CD4-positive, CD25-positive, alpha-beta regulatory T cell (primary cell): Measurements from ENCODE around the gene IL6R. TPM values are rescaled to one million over a fixed set of nuclear protein-coding genes. Genes with fewer than 3 reads are reported as not detected.

Experiments
- ATAC-seq, 2 donors: fragments of 150-1000 bp; cut with Tn5 transposase; one replicate each; pipeline ENCODE4 v1.10.0; 2021; ENCODE audit warnings: low read depth in 2 of 2, moderate number of reproducible peaks in 2 of 2, moderate library complexity in 1 of 2
- DNase-seq, 3 donors: peaks; one replicate each; pipeline versions ENCODE4 v3.0.0 to v3.0.0-alpha.2; 2012 to 2022; ENCODE audit warnings: mixed read lengths in 1 of 3
- H3K27ac ChIP-seq: one replicate; pipeline ENCODE4 v1.7.0; 2013; ENCODE audit warnings: mild to moderate bottlenecking, low read length; ENCODE audit not compliant: insufficient read depth, poor library complexity, severe bottlenecking
- H3K27me3 ChIP-seq: one replicate; pipeline ENCODE4 v1.7.0; 2013; ENCODE audit warnings: low read length; ENCODE audit not compliant: control insufficient read depth, insufficient read depth
- H3K36me3 ChIP-seq: one replicate; pipeline ENCODE4 v1.7.0; 2013; ENCODE audit warnings: mild to moderate bottlenecking, low read length, moderate library complexity; ENCODE audit not compliant: control insufficient read depth, insufficient read depth
- H3K4me1 ChIP-seq: 2 replicates; pipeline ENCODE4 v1.7.0; 2013; ENCODE audit warnings: mild to moderate bottlenecking, low read length; ENCODE audit not compliant: insufficient read depth, control insufficient read depth, poor library complexity, severe bottlenecking
- H3K4me3 ChIP-seq: one replicate; pipeline ENCODE4 v1.7.0; 2013; ENCODE audit warnings: low read depth, mild to moderate bottlenecking, low read length, moderate library complexity
- H3K9me3 ChIP-seq, 2 experiments: 1 replicate in 1 of 2; 2 replicates in 1 of 2; pipeline ENCODE4 v1.7.0; 2013; ENCODE audit warnings: low read length in 2 of 2, mild to moderate bottlenecking in 1 of 2, moderate library complexity in 1 of 2; ENCODE audit not compliant: control insufficient read depth in 2 of 2
- H3K27ac Mint-ChIP-seq, 3 donors: one replicate each; pipeline ENCODE4 v1.8.0; 2020 to 2022; ENCODE audit warnings: mild to moderate bottlenecking in 3 of 3, mixed read lengths in 3 of 3, moderate library complexity in 2 of 3
- H3K27me3 Mint-ChIP-seq: one replicate; pipeline ENCODE4 v1.8.0; 2022; ENCODE audit warnings: mild to moderate bottlenecking, mixed read lengths
- H3K36me3 Mint-ChIP-seq: one replicate; pipeline ENCODE4 v1.8.0; 2020; ENCODE audit warnings: mixed read lengths
- H3K4me1 Mint-ChIP-seq, 4 donors: one replicate each; pipeline ENCODE4 v1.8.0; 2020 to 2022; ENCODE audit warnings: mixed read lengths in 4 of 4, mild to moderate bottlenecking in 1 of 4
- H3K4me3 Mint-ChIP-seq, 4 donors: one replicate each; pipeline ENCODE4 v1.8.0; 2020 to 2022; ENCODE audit warnings: mild to moderate bottlenecking in 4 of 4, mixed read lengths in 4 of 4, moderate library complexity in 3 of 4
- H3K9me3 Mint-ChIP-seq, 7 donors: one replicate each; pipeline ENCODE4 v1.8.0; 2020 to 2022; ENCODE audit warnings: mixed read lengths in 7 of 7, mild to moderate bottlenecking in 3 of 7, moderate library complexity in 2 of 7
- polyA plus RNA-seq, 4 donors: library from polyadenylated mRNA; unstranded; fragments of 300-500 nt; fragmentation: Illumina TruSeq; gene quantifications; one replicate each; pipeline ENCODE4 v1.2.3, GENCODE V29; 2021
- total RNA-seq: library from RNA; stranded (reverse); gene quantifications from one replicate; pipeline ENCODE4 v1.2.3, GENCODE V29; 2022

Gene IL6R
- total and polyA plus RNA-seq, 5 donors from 2014 or later = 54.5 to 135 (median 67.5) TPM

- H3K27ac ChIP-seq = no peak overlapping the region
- H3K4me1 Mint-ChIP-seq = peaks cover 4 to 47% (median 22%) of the 10 kb centered on the region in 4 donors
- no peak overlapping the region for H3K27ac Mint-ChIP-seq
- no peaks in the 10 kb centered on the region for H3K27me3 Mint-ChIP-seq
- DNase-seq (no peak), ATAC-seq (no peak)
- H3K27me3 ChIP-seq = no peaks in the 10 kb centered on the region
- no peaks in the 10 kb centered on the region for H3K9me3 Mint-ChIP-seq
- peaks cover 73% of the 10 kb centered on the region for H3K36me3 ChIP-seq
- H3K4me1 ChIP-seq = peaks cover 14% of the 10 kb centered on the region
- peaks cover 47% of the 10 kb centered on the region for H3K36me3 Mint-ChIP-seq
- H3K4me3 Mint-ChIP-seq = no peak overlapping the region
- no peaks in the 10 kb centered on the region for H3K9me3 ChIP-seq
- H3K4me3 ChIP-seq = no peak overlapping the region
Observed at GRCh38 chr1:154448331-154448811, 43.2 kb downstream of the IL6R start.

GRCh38 chr1:154453161-154453560, 48.0 kb downstream of the IL6R start:
- Mint-ChIP-seq H3K27ac (peak overlapping the region in 2 of 3 donors; percentile 78 to 83), H3K4me3 (no peak overlapping the region), H3K36me3 (peaks cover 55% of the 10 kb centered on the region), H3K9me3 (no peaks in the 10 kb centered on the region), H3K4me1 (peaks cover 0 to 35% (median 18%) of the 10 kb centered on the region in 4 donors), H3K27me3 (no peaks in the 10 kb centered on the region)
- Histone ChIP-seq H3K27me3 (no peaks in the 10 kb centered on the region), H3K4me3 (no peak overlapping the region), H3K4me1 (peaks cover 6% of the 10 kb centered on the region), H3K36me3 (peaks cover 78% of the 10 kb centered on the region), H3K27ac (no peak overlapping the region), H3K9me3 (no peaks in the 10 kb centered on the region)
- DNase-seq = no peak
- ATAC-seq = no peak

GRCh38 chr1:154453574-154454352, 48.6 kb downstream of the IL6R start:
- H3K27ac ChIP-seq = peak overlapping the region; percentile 3
- ATAC-seq (no peak), DNase-seq (no peak)
- H3K4me1 ChIP-seq = peaks cover 6% of the 10 kb centered on the region
- Mint-ChIP-seq H3K27ac (peak overlapping the region; percentile 63 to 83 (median 78)), H3K36me3 (peaks cover 57% of the 10 kb centered on the region), H3K4me3 (peak overlapping the region in 1 of 4 donors; percentile 52), H3K9me3 (no peaks in the 10 kb centered on the region), H3K27me3 (no peaks in the 10 kb centered on the region), H3K4me1 (peaks cover 0 to 35% (median 18%) of the 10 kb centered on the region in 4 donors)
- H3K27me3 ChIP-seq = no peaks in the 10 kb centered on the region
- H3K36me3 ChIP-seq = peaks cover 77% of the 10 kb centered on the region
- H3K4me3 ChIP-seq = no peak overlapping the region
- no peaks in the 10 kb centered on the region for H3K9me3 ChIP-seq

GRCh38 chr1:154454386-154455120, 49.4 kb downstream of the IL6R start:
- Histone ChIP-seq H3K4me3 (no peak overlapping the region), H3K27ac (peak overlapping the region; percentile 11), H3K9me3 (no peaks in the 10 kb centered on the region), H3K36me3 (peaks cover 78% of the 10 kb centered on the region), H3K4me1 (peaks cover 8% of the 10 kb centered on the region), H3K27me3 (no peaks in the 10 kb centered on the region)
- peaks cover 0 to 37% (median 18%) of the 10 kb centered on the region in 4 donors for H3K4me1 Mint-ChIP-seq
- peaks cover 56% of the 10 kb centered on the region for H3K36me3 Mint-ChIP-seq
- DNase-seq (no peak), ATAC-seq (no peak)
- H3K27me3 Mint-ChIP-seq = no peaks in the 10 kb centered on the region
- peak overlapping the region in 2 of 3 donors; percentile 78 to 83 for H3K27ac Mint-ChIP-seq
- H3K9me3 Mint-ChIP-seq = no peaks in the 10 kb centered on the region
- H3K4me3 Mint-ChIP-seq = peak overlapping the region in 1 of 4 donors; percentile 96

GRCh38 chr1:154456631-154457030, 51.5 kb downstream of the IL6R start:
- no peak overlapping the region for H3K4me3 Mint-ChIP-seq
- H3K4me1 Mint-ChIP-seq = peaks cover 10 to 52% (median 30%) of the 10 kb centered on the region in 4 donors
- H3K36me3 Mint-ChIP-seq = peaks cover 51% of the 10 kb centered on the region
- Histone ChIP-seq H3K9me3 (no peaks in the 10 kb centered on the region), H3K36me3 (peaks cover 71% of the 10 kb centered on the region), H3K27ac (no peak overlapping the region), H3K4me3 (no peak overlapping the region), H3K27me3 (no peaks in the 10 kb centered on the region), H3K4me1 (peaks cover 27% of the 10 kb centered on the region)
- no peaks in the 10 kb centered on the region for H3K27me3 Mint-ChIP-seq
- H3K9me3 Mint-ChIP-seq = no peaks in the 10 kb centered on the region
- H3K27ac Mint-ChIP-seq = peak overlapping the region in 1 of 3 donors; percentile 60
- ATAC-seq (no peak), DNase-seq (no peak)

GRCh38 chr1:154459080-154459479, 53.9 kb downstream of the IL6R start:
- peak overlapping the region in 1 of 3 donors; percentile 26 for H3K27ac Mint-ChIP-seq
- H3K4me3 Mint-ChIP-seq = no peak overlapping the region
- ATAC-seq = no peak
- Histone ChIP-seq H3K4me1 (peaks cover 46% of the 10 kb centered on the region), H3K4me3 (no peak overlapping the region), H3K9me3 (no peaks in the 10 kb centered on the region), H3K27ac (peak overlapping the region; percentile 42), H3K27me3 (no peaks in the 10 kb centered on the region), H3K36me3 (peaks cover 59% of the 10 kb centered on the region)
- no peaks in the 10 kb centered on the region for H3K9me3 Mint-ChIP-seq
- H3K36me3 Mint-ChIP-seq = peaks cover 39% of the 10 kb centered on the region
- H3K4me1 Mint-ChIP-seq = peaks cover 16 to 53% (median 34%) of the 10 kb centered on the region in 4 donors
- no peak for DNase-seq
- H3K27me3 Mint-ChIP-seq = no peaks in the 10 kb centered on the region

GRCh38 chr1:154460695-154461260, 55.6 kb downstream of the IL6R start:
- Histone ChIP-seq H3K9me3 (no peaks in the 10 kb centered on the region), H3K4me3 (peak overlapping the region; percentile 17), H3K27ac (peak overlapping the region; percentile 57), H3K4me1 (peaks cover 63% of the 10 kb centered on the region), H3K27me3 (no peaks in the 10 kb centered on the region), H3K36me3 (peaks cover 54% of the 10 kb centered on the region)
- H3K27ac Mint-ChIP-seq = peak overlapping the region; percentile 83 to 99 (median 92)
- no peaks in the 10 kb centered on the region for H3K27me3 Mint-ChIP-seq
- H3K36me3 Mint-ChIP-seq = peaks cover 38% of the 10 kb centered on the region
- ATAC-seq (no peak), DNase-seq (peak in 1 of 3 donors; percentile 66)
- H3K4me1 Mint-ChIP-seq = peaks cover 16 to 65% (median 40%) of the 10 kb centered on the region in 4 donors
- H3K9me3 Mint-ChIP-seq = no peaks in the 10 kb centered on the region
- H3K4me3 Mint-ChIP-seq = peak overlapping the region; percentile 50 to 78 (median 72)
